Measurements from ENCODE around the gene LRFN2. TPM values are rescaled to one million over a fixed set of nuclear protein-coding genes. Genes with fewer than 3 reads are reported as not detected.

The LRFN2 gene
- total and polyA plus RNA-seq, 2 donors (not counting 1 experiment from before 2014, with no cell fraction given): not detected

GRCh38 chr6:40376113-40376650 lies 211.0 kb downstream of the LRFN2 start:
- POLR2A ChIA-PET: no interaction called here
- no peak overlapping the region for H3K27ac Mint-ChIP-seq
- WGBS (ENCODE audit: insufficient coverage): 60% methylated on average over 1 of the region's 1 CpG

GRCh38 chr6:40373267-40373666 lies 213.9 kb downstream of the LRFN2 start:
- Histone ChIP-seq H3K27me3 (replicated peaks in 1 of 4; ENCODE audit: control extremely low read depth in 1 of 4, control insufficient read depth in 3 of 4, insufficient read depth in 4 of 4, low read length in 3 of 4) (peaks cover 0 to 3% (median 0%) of the 10 kb centered on the region in 4 experiments), H3K9me3 (ENCODE audit: control extremely low read depth in 1 of 3, control insufficient read depth in 2 of 3, insufficient read depth in 1 of 3, low read length in 2 of 3) (no peaks in the 10 kb centered on the region), H3K4me1 (ENCODE audit: control insufficient read depth in 2 of 2, insufficient read depth in 2 of 2, low read length in 2 of 2) (no peaks in the 10 kb centered on the region), H2AFZ (ENCODE audit: insufficient read depth, low read depth, low read length, poor library complexity, severe bottlenecking) (no peak overlapping the region), H3K79me2 (ENCODE audit: control insufficient read depth, insufficient read depth, low read length) (no peaks in the 10 kb centered on the region), H3K4me3 (ENCODE audit: control extremely low read depth in 1 of 5, extremely low read depth in 1 of 5, insufficient read depth in 1 of 5, low read depth in 2 of 5, low read length in 4 of 5) (no peak overlapping the region), H3K9ac (ENCODE audit: low read length) (no peak overlapping the region), H3K36me3 (replicated peaks in 1 of 2; ENCODE audit: control extremely low read depth in 1 of 2, control insufficient read depth in 1 of 2, extremely low read depth in 1 of 2, insufficient read depth in 2 of 2, low read length in 1 of 2) (no peaks in the 10 kb centered on the region), H3K4me2 (replicated peaks; ENCODE audit: low read depth, low read length, poor library complexity, severe bottlenecking) (no peak overlapping the region), H3K27ac (ENCODE audit: low read length in 2 of 2) (no peak overlapping the region), H4K20me1 (ENCODE audit: control insufficient read depth, insufficient read depth, low read length, poor library complexity, severe bottlenecking) (no peaks in the 10 kb centered on the region)
- CTCF ChIA-PET: no interaction called here
- Mint-ChIP-seq H3K4me3 (no peak overlapping the region), H3K27me3 (peaks cover 4% of the 10 kb centered on the region), H3K9me3 (ENCODE audit: insufficient read depth) (no peaks in the 10 kb centered on the region), H3K4me1 (no peaks in the 10 kb centered on the region), H3K27ac (no peak overlapping the region)
- no peak for TF ChIP-seq CTCF (IDR thresholded peaks at IDR 0.05)
- no peak for TF ChIP-seq EZH2 (IDR thresholded peaks at IDR 0.05; ENCODE audit: borderline replicate concordance, insufficient read depth, low read depth, low read length, poor library complexity, severe bottlenecking)
- POLR2A ChIA-PET: no interaction called here
- no peak for DNase-seq
- intact Hi-C loops (cut with micrococcal nuclease): no loop called here
- ATAC-seq (ENCODE audit: low read depth): no peak

More at GRCh38 chr6:40376113-40376650, 211.0 kb downstream of the LRFN2 start:
- Histone ChIP-seq H3K27me3 (replicated peaks in 1 of 4; ENCODE audit: control extremely low read depth in 1 of 4, control insufficient read depth in 3 of 4, insufficient read depth in 4 of 4, low read length in 3 of 4) (peaks cover 0 to 3% (median 0%) of the 10 kb centered on the region in 4 experiments), H3K9me3 (ENCODE audit: control extremely low read depth in 1 of 3, control insufficient read depth in 2 of 3, insufficient read depth in 1 of 3, low read length in 2 of 3) (no peaks in the 10 kb centered on the region), H3K36me3 (replicated peaks in 1 of 2; ENCODE audit: control extremely low read depth in 1 of 2, control insufficient read depth in 1 of 2, extremely low read depth in 1 of 2, insufficient read depth in 2 of 2, low read length in 1 of 2) (no peaks in the 10 kb centered on the region), H3K4me3 (ENCODE audit: control extremely low read depth in 1 of 5, extremely low read depth in 1 of 5, insufficient read depth in 1 of 5, low read depth in 2 of 5, low read length in 4 of 5) (no peak overlapping the region), H3K9ac (ENCODE audit: low read length) (no peak overlapping the region), H3K27ac (ENCODE audit: low read length in 2 of 2) (no peak overlapping the region), H3K4me1 (ENCODE audit: control insufficient read depth in 2 of 2, insufficient read depth in 2 of 2, low read length in 2 of 2) (no peaks in the 10 kb centered on the region), H3K79me2 (ENCODE audit: control insufficient read depth, insufficient read depth, low read length) (no peaks in the 10 kb centered on the region), H4K20me1 (ENCODE audit: control insufficient read depth, insufficient read depth, low read length, poor library complexity, severe bottlenecking) (no peaks in the 10 kb centered on the region), H2AFZ (ENCODE audit: insufficient read depth, low read depth, low read length, poor library complexity, severe bottlenecking) (no peak overlapping the region), H3K4me2 (replicated peaks; ENCODE audit: low read depth, low read length, poor library complexity, severe bottlenecking) (no peak overlapping the region)
- TF ChIP-seq EZH2 (IDR thresholded peaks at IDR 0.05; ENCODE audit: borderline replicate concordance, insufficient read depth, low read depth, low read length, poor library complexity, severe bottlenecking) (no peak), CTCF (IDR thresholded peaks at IDR 0.05) (no peak)
- no peaks in the 10 kb centered on the region for H3K9me3 Mint-ChIP-seq (ENCODE audit: insufficient read depth)
- no peak overlapping the region for H3K4me3 Mint-ChIP-seq
- ATAC-seq (ENCODE audit: low read depth) (no peak), DNase-seq (no peak)
- peaks cover 4% of the 10 kb centered on the region for H3K27me3 Mint-ChIP-seq
- H3K4me1 Mint-ChIP-seq: no peaks in the 10 kb centered on the region
- intact Hi-C loops (cut with micrococcal nuclease): no loop called here
- CTCF ChIA-PET: no interaction called here
